DND-41 (cell line): ENCODE data around the gene MYD88.

ENCODE experiments used
- EZH2 ChIP-seq: IDR thresholded peaks from 3 replicates; pipeline ENCODE4 v1.6.1; 2012; ENCODE audit warnings: borderline replicate concordance, low read depth, mild to moderate bottlenecking, moderate library complexity, low read length, inconsistent platforms; ENCODE audit not compliant: severe bottlenecking
- TF ChIP-seq, protein P1 (sequence below): IDR thresholded peaks from 2 replicates; pipeline ENCODE4 v1.5.1; 2012; ENCODE audit warnings: borderline replicate concordance, low read length, moderate library complexity, mild to moderate bottlenecking; ENCODE audit not compliant: poor library complexity, severe bottlenecking; ENCODE audit errors: extremely low read depth

DNA sequence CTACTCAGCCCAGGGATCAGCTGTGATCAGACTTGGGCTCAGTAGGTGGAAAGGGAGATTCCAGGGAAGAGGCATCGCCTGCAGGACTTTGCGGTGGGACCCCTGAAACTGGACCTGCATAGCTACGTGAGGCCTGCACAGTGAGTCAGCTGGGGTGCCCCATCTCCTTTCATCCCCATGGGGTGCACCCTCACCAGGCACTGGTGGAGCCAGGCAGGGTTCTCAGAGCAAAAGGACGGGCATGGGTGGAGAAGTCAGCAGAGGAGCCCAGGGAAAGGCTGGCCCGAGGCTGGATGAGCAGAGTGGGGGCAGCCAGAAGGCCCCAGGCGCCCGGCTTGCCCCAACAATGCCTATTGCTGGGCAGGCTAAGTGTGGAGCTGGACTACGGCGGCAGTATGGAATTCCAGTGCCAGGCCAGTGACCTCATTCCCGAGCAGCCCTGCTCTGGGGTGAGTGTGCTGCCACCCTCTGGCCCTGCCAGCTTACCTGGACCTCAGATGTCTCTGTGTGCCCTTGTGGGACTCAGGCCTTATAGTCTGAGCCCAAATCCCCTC lies 21.2 kb upstream of the MYD88 start:
- TF ChIP-seq, protein P1, sequence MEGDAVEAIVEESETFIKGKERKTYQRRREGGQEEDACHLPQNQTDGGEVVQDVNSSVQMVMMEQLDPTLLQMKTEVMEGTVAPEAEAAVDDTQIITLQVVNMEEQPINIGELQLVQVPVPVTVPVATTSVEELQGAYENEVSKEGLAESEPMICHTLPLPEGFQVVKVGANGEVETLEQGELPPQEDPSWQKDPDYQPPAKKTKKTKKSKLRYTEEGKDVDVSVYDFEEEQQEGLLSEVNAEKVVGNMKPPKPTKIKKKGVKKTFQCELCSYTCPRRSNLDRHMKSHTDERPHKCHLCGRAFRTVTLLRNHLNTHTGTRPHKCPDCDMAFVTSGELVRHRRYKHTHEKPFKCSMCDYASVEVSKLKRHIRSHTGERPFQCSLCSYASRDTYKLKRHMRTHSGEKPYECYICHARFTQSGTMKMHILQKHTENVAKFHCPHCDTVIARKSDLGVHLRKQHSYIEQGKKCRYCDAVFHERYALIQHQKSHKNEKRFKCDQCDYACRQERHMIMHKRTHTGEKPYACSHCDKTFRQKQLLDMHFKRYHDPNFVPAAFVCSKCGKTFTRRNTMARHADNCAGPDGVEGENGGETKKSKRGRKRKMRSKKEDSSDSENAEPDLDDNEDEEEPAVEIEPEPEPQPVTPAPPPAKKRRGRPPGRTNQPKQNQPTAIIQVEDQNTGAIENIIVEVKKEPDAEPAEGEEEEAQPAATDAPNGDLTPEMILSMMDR = no peak
- TF ChIP-seq EZH2 = no peak
